Lower leg skin (tissue), 4 donors: ENCODE data around the gene MKNK1. TPM values are rescaled to one million over a fixed set of nuclear protein-coding genes. Genes with fewer than 3 reads are reported as not detected.

Experiments
- DNase-seq, 2 donors: peaks; one replicate each; pipeline ENCODE4 v3.0.0-alpha.2; 2019; ENCODE audit warnings: low spot score in 2 of 2
- H3K4me3 ChIP-seq: fragments of 200-600 bp; sonication (generic); 2 replicates; pipeline ENCODE4 v1.5.1; 2017; ENCODE audit warnings: mild to moderate bottlenecking, low read depth; ENCODE audit not compliant: poor library complexity, severe bottlenecking
- POLR2A ChIP-seq, 2 donors: fragments of 450-650 bp; IDR thresholded peaks; one replicate each; pipeline ENCODE4 v1.6.1; 2016 to 2017; ENCODE audit warnings: antibody characterized with exemption in 2 of 2, mild to moderate bottlenecking in 1 of 2, moderate library complexity in 1 of 2
- WGBS, 2 donors: methylation state at CpG; one replicate each; pipeline ENCODE4 v1.1.5; 2018; 5-methylcytosine and 5-hydroxymethylcytosine counted together
- intact Hi-C: fragments of 100-400 bp; cut with DNase I; formaldehyde crosslinking; loops from one replicate; pipeline ENCODE4 v1.15.0; 2023; ENCODE audit warnings: low total_unique reads
- total RNA-seq, 4 donors: library from RNA; depleted of rRNA; stranded (reverse); fragments of >200 nt; gene quantifications; one replicate each; pipeline ENCODE4 v1.1.0, GENCODE V29; 2016
- TF ChIP-seq, protein P1 (sequence below), 3 donors: fragments of 450-650 bp; IDR thresholded peaks; one replicate each; pipeline ENCODE4 v1.5.1; 2016; ENCODE audit warnings: antibody characterized with exemption in 3 of 3, mild to moderate bottlenecking in 3 of 3, moderate library complexity in 2 of 3

Gene MKNK1
- total RNA-seq, 4 donors from 2014 or later = 9.6 to 23.0 (median 13.7) TPM

- H3K4me3 ChIP-seq = no peak overlapping the region
- 84 to 86% methylated on average over 8 of the region's 8 CpGs for WGBS, 2 donors
- TF ChIP-seq, protein P1, sequence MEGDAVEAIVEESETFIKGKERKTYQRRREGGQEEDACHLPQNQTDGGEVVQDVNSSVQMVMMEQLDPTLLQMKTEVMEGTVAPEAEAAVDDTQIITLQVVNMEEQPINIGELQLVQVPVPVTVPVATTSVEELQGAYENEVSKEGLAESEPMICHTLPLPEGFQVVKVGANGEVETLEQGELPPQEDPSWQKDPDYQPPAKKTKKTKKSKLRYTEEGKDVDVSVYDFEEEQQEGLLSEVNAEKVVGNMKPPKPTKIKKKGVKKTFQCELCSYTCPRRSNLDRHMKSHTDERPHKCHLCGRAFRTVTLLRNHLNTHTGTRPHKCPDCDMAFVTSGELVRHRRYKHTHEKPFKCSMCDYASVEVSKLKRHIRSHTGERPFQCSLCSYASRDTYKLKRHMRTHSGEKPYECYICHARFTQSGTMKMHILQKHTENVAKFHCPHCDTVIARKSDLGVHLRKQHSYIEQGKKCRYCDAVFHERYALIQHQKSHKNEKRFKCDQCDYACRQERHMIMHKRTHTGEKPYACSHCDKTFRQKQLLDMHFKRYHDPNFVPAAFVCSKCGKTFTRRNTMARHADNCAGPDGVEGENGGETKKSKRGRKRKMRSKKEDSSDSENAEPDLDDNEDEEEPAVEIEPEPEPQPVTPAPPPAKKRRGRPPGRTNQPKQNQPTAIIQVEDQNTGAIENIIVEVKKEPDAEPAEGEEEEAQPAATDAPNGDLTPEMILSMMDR (IDR thresholded peaks at IDR 0.05) = no peak
- TF ChIP-seq POLR2A (IDR thresholded peaks at IDR 0.05) = no peak
- no peak for DNase-seq
- intact Hi-C loops = no loop called here
These were observed 45.1 kb downstream of the MKNK1 start for GRCh38 chr1:46558966-46559365.

DNA sequence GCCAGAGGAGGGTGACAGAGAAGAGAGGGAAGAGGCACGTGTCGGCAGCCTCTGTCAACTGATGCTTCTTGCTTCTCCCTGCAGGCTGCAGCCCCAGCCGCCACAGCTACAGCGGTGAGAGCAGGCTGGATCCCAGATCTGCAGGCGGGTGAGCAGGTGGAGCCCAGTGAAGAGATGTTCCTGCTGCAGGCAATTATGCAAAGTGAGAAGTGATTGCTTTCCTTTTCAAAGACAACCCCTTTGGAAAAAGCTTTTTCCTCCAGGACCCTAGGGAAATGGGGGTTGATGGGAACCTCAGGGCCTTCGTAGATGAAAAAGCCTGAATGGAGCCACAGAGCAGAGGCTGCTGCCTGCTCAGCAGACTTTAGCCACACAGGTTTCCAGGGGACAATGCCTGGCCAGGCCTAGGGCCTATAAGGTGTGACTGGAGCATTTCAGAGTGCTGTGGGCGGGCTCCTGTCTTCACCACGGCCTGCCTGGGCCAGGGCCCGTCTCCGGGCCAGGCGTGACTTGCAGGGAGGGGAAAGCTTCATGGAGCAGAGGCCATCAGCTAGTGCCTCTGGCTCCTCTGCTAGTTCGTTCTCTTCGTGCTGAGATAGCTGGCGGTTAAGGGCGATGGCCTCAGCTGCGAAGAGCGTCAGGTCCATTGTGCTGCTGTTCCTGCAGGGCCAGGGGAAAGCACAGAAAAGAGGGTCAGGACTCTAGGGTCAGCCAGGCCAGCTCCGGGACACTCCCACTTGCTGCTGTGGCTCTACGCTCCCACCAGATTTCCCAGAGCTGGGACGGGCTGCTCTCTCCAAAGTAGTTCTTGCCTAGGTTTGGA lies 45.7 kb downstream of the MKNK1 start:
- H3K4me3 ChIP-seq = no peak overlapping the region
- 54 to 60% methylated on average over 17 to 19 of the region's 20 CpGs for WGBS, 2 donors
- no peak for DNase-seq
- intact Hi-C loops = no loop called here
- TF ChIP-seq, protein P1 (IDR thresholded peaks at IDR 0.05) = no peak
- no peak for TF ChIP-seq POLR2A (IDR thresholded peaks at IDR 0.05)

- intact Hi-C loops = no loop called here
- TF ChIP-seq, protein P1 (IDR thresholded peaks at IDR 0.05) = no peak
- TF ChIP-seq POLR2A (IDR thresholded peaks at IDR 0.05) = no peak
- WGBS, 2 donors = 48 to 71% methylated on average over 5 of the region's 5 CpGs
- no peak for DNase-seq
- no peak overlapping the region for H3K4me3 ChIP-seq
These were observed 46.7 kb downstream of the MKNK1 start for GRCh38 chr1:46557403-46557802.

- no peak for TF ChIP-seq POLR2A (IDR thresholded peaks at IDR 0.05)
- WGBS, 2 donors = 58 to 64% methylated on average over 3 of the region's 3 CpGs
- no peak for DNase-seq
- intact Hi-C loops = no loop called here
- no peak overlapping the region for H3K4me3 ChIP-seq
These were observed 47.2 kb downstream of the MKNK1 start for GRCh38 chr1:46556822-46557221.

DNA sequence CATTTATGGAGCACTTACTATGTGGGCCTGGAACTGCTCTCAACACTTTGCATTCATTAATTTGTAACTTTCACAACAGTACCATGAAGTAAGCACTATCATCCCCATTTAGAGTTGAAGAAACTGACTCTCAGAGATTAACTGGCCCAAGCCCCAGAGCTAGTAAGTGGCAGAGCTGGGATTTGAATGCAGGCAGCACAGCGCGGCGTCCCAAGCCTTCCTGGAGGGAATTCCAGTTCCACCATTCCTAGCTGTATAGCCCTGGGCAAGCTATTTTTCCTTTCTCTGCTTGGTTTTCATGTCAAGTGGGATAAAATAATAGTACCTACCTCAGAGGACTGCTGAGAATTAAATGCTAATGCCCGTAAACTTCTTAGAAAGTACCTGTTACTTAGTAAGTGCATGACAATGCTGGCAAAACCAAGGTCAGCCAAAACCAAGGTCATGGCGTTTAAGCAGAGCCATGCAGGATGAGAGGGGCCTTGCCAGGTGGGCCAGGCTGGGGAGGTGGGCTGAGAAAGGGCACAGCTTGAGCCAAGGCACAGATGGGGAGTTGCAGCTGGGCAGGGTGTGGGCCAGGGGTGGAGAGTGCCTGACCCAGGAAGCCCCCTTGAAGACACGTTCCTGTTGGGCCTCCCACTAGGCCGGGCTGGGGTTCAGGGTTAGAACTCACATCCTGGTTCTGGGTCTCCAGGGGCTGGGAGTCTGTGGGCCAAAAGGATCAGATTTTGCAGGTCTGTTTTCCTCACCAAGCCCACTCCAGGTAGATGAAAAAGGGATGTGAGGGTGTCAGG lies 48.0 kb downstream of the MKNK1 start:
- 89% methylated on average over 7 of the region's 7 CpGs for WGBS, 2 donors
- TF ChIP-seq, protein P1 (IDR thresholded peaks at IDR 0.05) = no peak
- no peak for TF ChIP-seq POLR2A (IDR thresholded peaks at IDR 0.05)
- H3K4me3 ChIP-seq = no peak overlapping the region
- no peak for DNase-seq
- intact Hi-C loops = no loop called here
